ENCODE results near the gene FOXP2.

Gene FOXP2

GRCh38 chr7:114647518-114647917, 232.9 kb downstream of the FOXP2 start:
- Histone ChIP-seq H3K4me3 (ENCODE audit: low read length) (no peak overlapping the region), H3K27ac (ENCODE audit: low read length) (no peak overlapping the region)

GRCh38 chr7:114648117-114648516, 233.5 kb downstream of the FOXP2 start:
- no peaks in the 10 kb centered on the region for H3K27me3 ChIP-seq (ENCODE audit: low read depth, low read length)
- H3K9me3 ChIP-seq (ENCODE audit: insufficient read depth, low read length): no peaks in the 10 kb centered on the region
- no peak overlapping the region for H3K27ac ChIP-seq (ENCODE audit: low read length)
- H3K4me2 ChIP-seq (ENCODE audit: low read length): no peak overlapping the region
- no peaks in the 10 kb centered on the region for H3K4me1 ChIP-seq (ENCODE audit: low read length)
- H3K79me2 ChIP-seq (ENCODE audit: low read length): no peaks in the 10 kb centered on the region
- TF ChIP-seq EZH2phosphoT487 (IDR thresholded peaks at IDR 0.05; ENCODE audit: low read depth) (no peak), CTCF (IDR thresholded peaks at IDR 0.05; ENCODE audit: low read depth, low read length) (no peak)
- H2AFZ ChIP-seq (ENCODE audit: low read depth, low read length): no peak overlapping the region
- H3K9ac ChIP-seq (ENCODE audit: low read length): no peak overlapping the region
- no peak overlapping the region for H3K4me3 ChIP-seq (ENCODE audit: low read length)
- no peaks in the 10 kb centered on the region for H3K36me3 ChIP-seq (replicated peaks; ENCODE audit: low read depth, low read length)
- H4K20me1 ChIP-seq (ENCODE audit: insufficient read depth, low read length): no peaks in the 10 kb centered on the region

More at GRCh38 chr7:114647518-114647917, 232.9 kb downstream of the FOXP2 start:
- no peak for TF ChIP-seq CTCF (IDR thresholded peaks at IDR 0.05; ENCODE audit: low read depth, low read length)
- no peak for TF ChIP-seq EZH2phosphoT487 (IDR thresholded peaks at IDR 0.05; ENCODE audit: low read depth)
- no peaks in the 10 kb centered on the region for H3K36me3 ChIP-seq (replicated peaks; ENCODE audit: low read depth, low read length)
- no peaks in the 10 kb centered on the region for H3K9me3 ChIP-seq (ENCODE audit: insufficient read depth, low read length)
- H3K9ac ChIP-seq (ENCODE audit: low read length): no peak overlapping the region
- H2AFZ ChIP-seq (ENCODE audit: low read depth, low read length): no peak overlapping the region
- no peaks in the 10 kb centered on the region for H3K79me2 ChIP-seq (ENCODE audit: low read length)
- no peaks in the 10 kb centered on the region for H4K20me1 ChIP-seq (ENCODE audit: insufficient read depth, low read length)
- H3K4me2 ChIP-seq (ENCODE audit: low read length): no peak overlapping the region
- no peaks in the 10 kb centered on the region for H3K4me1 ChIP-seq (ENCODE audit: low read length)
- H3K27me3 ChIP-seq (ENCODE audit: low read depth, low read length): no peaks in the 10 kb centered on the region

- no peak overlapping the region for H3K27ac ChIP-seq (ENCODE audit: low read length)
- no peaks in the 10 kb centered on the region for H3K79me2 ChIP-seq (ENCODE audit: low read length)
- no peak overlapping the region for H3K4me3 ChIP-seq (ENCODE audit: low read length)
- H3K9me3 ChIP-seq (ENCODE audit: insufficient read depth, low read length): no peaks in the 10 kb centered on the region
- H3K9ac ChIP-seq (ENCODE audit: low read length): no peak overlapping the region
- no peak for TF ChIP-seq EZH2phosphoT487 (IDR thresholded peaks at IDR 0.05; ENCODE audit: low read depth)
- TF ChIP-seq CTCF (IDR thresholded peaks at IDR 0.05; ENCODE audit: low read depth, low read length): no peak
- no peak overlapping the region for H3K4me2 ChIP-seq (ENCODE audit: low read length)
- no peaks in the 10 kb centered on the region for H3K4me1 ChIP-seq (ENCODE audit: low read length)
- H3K27me3 ChIP-seq (ENCODE audit: low read depth, low read length): no peaks in the 10 kb centered on the region
- H3K36me3 ChIP-seq (replicated peaks; ENCODE audit: low read depth, low read length): no peaks in the 10 kb centered on the region
- H4K20me1 ChIP-seq (ENCODE audit: insufficient read depth, low read length): no peaks in the 10 kb centered on the region
- H2AFZ ChIP-seq (ENCODE audit: low read depth, low read length): no peak overlapping the region
Measured at GRCh38 chr7:114648680-114649079, 234.1 kb downstream of the FOXP2 start.

GRCh38 chr7:114649689-114650088, 235.1 kb downstream of the FOXP2 start:
- H3K4me2 ChIP-seq (ENCODE audit: low read length): no peak overlapping the region
- no peak overlapping the region for H3K27ac ChIP-seq (ENCODE audit: low read length)
- no peak overlapping the region for H2AFZ ChIP-seq (ENCODE audit: low read depth, low read length)
- no peaks in the 10 kb centered on the region for H4K20me1 ChIP-seq (ENCODE audit: insufficient read depth, low read length)
- H3K4me1 ChIP-seq (ENCODE audit: low read length): no peaks in the 10 kb centered on the region
- no peak overlapping the region for H3K4me3 ChIP-seq (ENCODE audit: low read length)
- H3K9ac ChIP-seq (ENCODE audit: low read length): no peak overlapping the region
- no peaks in the 10 kb centered on the region for H3K9me3 ChIP-seq (ENCODE audit: insufficient read depth, low read length)
- no peaks in the 10 kb centered on the region for H3K79me2 ChIP-seq (ENCODE audit: low read length)
- H3K27me3 ChIP-seq (ENCODE audit: low read depth, low read length): no peaks in the 10 kb centered on the region
- no peaks in the 10 kb centered on the region for H3K36me3 ChIP-seq (replicated peaks; ENCODE audit: low read depth, low read length)
- no peak for TF ChIP-seq CTCF (IDR thresholded peaks at IDR 0.05; ENCODE audit: low read depth, low read length)
- TF ChIP-seq EZH2phosphoT487 (IDR thresholded peaks at IDR 0.05; ENCODE audit: low read depth): no peak
